GM23248 (cell line): ENCODE measurements around the gene PROSER1. TPM values are rescaled to one million over a fixed set of nuclear protein-coding genes. Genes with fewer than 3 reads are reported as not detected.

Experiments
- DNase-seq: peaks from one replicate; pipeline ENCODE4 v3.0.0-alpha.2; 2015
- H2AFZ ChIP-seq: fragments of 200-600 bp; sonication (generic); 2 replicates; pipeline ENCODE4 v1.6.1; 2016; ENCODE audit warnings: antibody characterized with exemption
- H3F3A ChIP-seq: fragments of 200-600 bp; sonication (generic); 2 replicates; pipeline ENCODE4 v1.6.1; 2016; ENCODE audit warnings: mild to moderate bottlenecking, antibody characterized with exemption, mixed run types; ENCODE audit not compliant: insufficient read depth
- H3K27ac ChIP-seq: fragments of 200-600 bp; sonication (generic); 2 replicates; pipeline ENCODE4 v1.5.1; 2016; ENCODE audit warnings: mild to moderate bottlenecking
- H3K27me3 ChIP-seq: fragments of 200-600 bp; sonication (generic); replicated peaks from 2 replicates; pipeline ENCODE4 v1.6.1; 2016; ENCODE audit warnings: mild to moderate bottlenecking; ENCODE audit not compliant: insufficient read depth
- H3K36me3 ChIP-seq: fragments of 200-600 bp; sonication (generic); 2 replicates; pipeline ENCODE4 v1.6.1; 2016; ENCODE audit warnings: low read depth, mild to moderate bottlenecking
- H3K4me1 ChIP-seq: fragments of 200-600 bp; sonication (generic); 2 replicates; pipeline ENCODE4 v1.6.1; 2016; ENCODE audit warnings: mild to moderate bottlenecking; ENCODE audit not compliant: insufficient read depth
- H3K4me2 ChIP-seq: fragments of 200-600 bp; sonication (generic); one replicate; pipeline ENCODE4 v1.6.1; 2016; ENCODE audit warnings: mild to moderate bottlenecking; ENCODE audit not compliant: unreplicated experiment
- H3K4me3 ChIP-seq: fragments of 200-600 bp; sonication (generic); 2 replicates; pipeline ENCODE4 v1.5.1; 2016; ENCODE audit warnings: mild to moderate bottlenecking
- H3K79me2 ChIP-seq: fragments of 200-600 bp; sonication (generic); 2 replicates; pipeline ENCODE4 v1.6.1; 2016; ENCODE audit warnings: mild to moderate bottlenecking; ENCODE audit not compliant: insufficient read depth
- H3K9ac ChIP-seq: fragments of 200-600 bp; sonication (generic); 2 replicates; pipeline ENCODE4 v1.6.1; 2016; ENCODE audit warnings: mild to moderate bottlenecking
- H3K9me2 ChIP-seq: fragments of 200-600 bp; sonication (generic); 2 replicates; pipeline ENCODE4 v1.6.1; 2016; ENCODE audit warnings: mixed run types, mild to moderate bottlenecking, moderate library complexity; ENCODE audit not compliant: insufficient read depth
- H3K9me3 ChIP-seq: fragments of 200-600 bp; sonication (generic); one replicate; pipeline ENCODE4 v1.6.1; 2017; ENCODE audit warnings: low read depth
- H4K20me1 ChIP-seq: fragments of 200-600 bp; sonication (generic); 2 replicates; pipeline ENCODE4 v1.6.0; 2016; ENCODE audit not compliant: insufficient read depth
- EZH2 ChIP-seq: fragments of 200-600 bp; sonication (generic); IDR thresholded peaks from 2 replicates; pipeline ENCODE4 v1.6.1; 2018; ENCODE audit warnings: antibody characterized with exemption, mild to moderate bottlenecking; ENCODE audit not compliant: insufficient read depth, poor library complexity, severe bottlenecking
- EZH2phosphoT487 ChIP-seq: fragments of 200-600 bp; sonication (generic); IDR thresholded peaks from 2 replicates; pipeline ENCODE4 v1.6.1; 2018; ENCODE audit warnings: antibody characterized with exemption, moderate library complexity, mild to moderate bottlenecking, low read depth; ENCODE audit not compliant: insufficient read depth
- WGBS, 2 experiments: methylation state at CpG; one replicate each; pipeline ENCODE4 v1.1.6; 2015 to 2017; ENCODE audit warnings: low lambda C conversion rate in 2 of 2, low coverage in 1 of 2; ENCODE audit errors: missing lambda C conversion rate in 2 of 2; 5-methylcytosine and 5-hydroxymethylcytosine counted together
- in situ Hi-C: fragments of 300-500 bp; cut with MboI; formaldehyde crosslinking; loops from 2 replicates; pipeline ENCODE4 v1.15.0; 2020
- polyA plus RNA-seq: library from polyadenylated mRNA; unstranded; fragments of >200 nt; fragmentation: Nextera tagmentation; extraction: Ambion mirVana; gene quantifications from 2 replicates; pipeline ENCODE4 v1.2.1, GENCODE V29; 2016
- total RNA-seq: library from RNA; depleted of rRNA; stranded (reverse); fragments of >200 nt; shearing (Covaris generic); gene quantifications from 2 replicates; pipeline ENCODE4 v1.2.3, GENCODE V29; 2014

PROSER1 gene
- total and polyA plus RNA-seq, 2 experiments from 2014 or later: 6.7 to 7.6 TPM

GRCh38 chr13:39062004-39062403 lies 24.1 kb upstream of the PROSER1 start:
- no peaks in the 10 kb centered on the region for H3F3A ChIP-seq
- H3K4me2 ChIP-seq: no peak overlapping the region
- TF ChIP-seq EZH2phosphoT487 (no peak), EZH2 (no peak)
- no peaks in the 10 kb centered on the region for H3K27me3 ChIP-seq
- H3K4me1 ChIP-seq: no peaks in the 10 kb centered on the region
- no peak overlapping the region for H2AFZ ChIP-seq
- no peaks in the 10 kb centered on the region for H3K79me2 ChIP-seq
- no peaks in the 10 kb centered on the region for H3K9me3 ChIP-seq
- H3K4me3 ChIP-seq: no peak overlapping the region
- in situ Hi-C loops: no loop called here
- no peaks in the 10 kb centered on the region for H3K9me2 ChIP-seq
- DNase-seq: no peak
- no peaks in the 10 kb centered on the region for H3K36me3 ChIP-seq
- no peak overlapping the region for H3K27ac ChIP-seq
- 85 to 88% methylated on average over 4 of the region's 4 CpGs for WGBS, 2 experiments
- no peaks in the 10 kb centered on the region for H4K20me1 ChIP-seq
- H3K9ac ChIP-seq: no peak overlapping the region

GRCh38 chr13:39058040-39058439 lies 20.2 kb upstream of the PROSER1 start:
- no peaks in the 10 kb centered on the region for H3F3A ChIP-seq
- no peaks in the 10 kb centered on the region for H3K36me3 ChIP-seq
- no peak for DNase-seq
- H3K27ac ChIP-seq: no peak overlapping the region
- H3K4me2 ChIP-seq: no peak overlapping the region
- TF ChIP-seq EZH2 (no peak), EZH2phosphoT487 (no peak)
- no peak overlapping the region for H3K4me3 ChIP-seq
- H3K27me3 ChIP-seq: no peaks in the 10 kb centered on the region
- H4K20me1 ChIP-seq: no peaks in the 10 kb centered on the region
- H3K79me2 ChIP-seq: no peaks in the 10 kb centered on the region
- no peaks in the 10 kb centered on the region for H3K9me3 ChIP-seq
- in situ Hi-C loops: no loop called here
- H2AFZ ChIP-seq: no peak overlapping the region
- no peaks in the 10 kb centered on the region for H3K4me1 ChIP-seq
- H3K9ac ChIP-seq: no peak overlapping the region
- no peaks in the 10 kb centered on the region for H3K9me2 ChIP-seq

- no peak for DNase-seq
- 100% methylated on average over 1 of the region's 1 CpG for WGBS, 2 experiments
- TF ChIP-seq EZH2: no peak
- TF ChIP-seq EZH2phosphoT487: no peak
- no peaks in the 10 kb centered on the region for H3K36me3 ChIP-seq
- H3K9me3 ChIP-seq: no peaks in the 10 kb centered on the region
- H3K4me2 ChIP-seq: no peak overlapping the region
- no peaks in the 10 kb centered on the region for H3K79me2 ChIP-seq
- H3K9ac ChIP-seq: no peak overlapping the region
- H3K4me1 ChIP-seq: no peaks in the 10 kb centered on the region
- H4K20me1 ChIP-seq: no peaks in the 10 kb centered on the region
- no peak overlapping the region for H3K27ac ChIP-seq
- H2AFZ ChIP-seq: no peak overlapping the region
- no peaks in the 10 kb centered on the region for H3K27me3 ChIP-seq
- H3K9me2 ChIP-seq: no peaks in the 10 kb centered on the region
- in situ Hi-C loops: no loop called here
- H3K4me3 ChIP-seq: no peak overlapping the region
- H3F3A ChIP-seq: no peaks in the 10 kb centered on the region
Observed at GRCh38 chr13:39056018-39056417, 18.1 kb upstream of the PROSER1 start.

GRCh38 chr13:39054112-39054511 lies 16.2 kb upstream of the PROSER1 start:
- WGBS, 2 experiments: 70 to 83% methylated on average over 3 of the region's 3 CpGs
- in situ Hi-C loops: no loop called here

GRCh38 chr13:39052944-39053343 lies 15.1 kb upstream of the PROSER1 start:
- WGBS, 2 experiments: 48 to 57% methylated on average over 6 of the region's 6 CpGs
- no peak for DNase-seq

More at GRCh38 chr13:39054112-39054511, 16.2 kb upstream of the PROSER1 start:
- Histone ChIP-seq H3K9ac (no peak overlapping the region), H4K20me1 (no peaks in the 10 kb centered on the region), H3K9me3 (no peaks in the 10 kb centered on the region), H2AFZ (no peak overlapping the region), H3F3A (no peaks in the 10 kb centered on the region), H3K4me1 (no peaks in the 10 kb centered on the region), H3K4me3 (no peak overlapping the region), H3K79me2 (no peaks in the 10 kb centered on the region), H3K27ac (no peak overlapping the region), H3K27me3 (no peaks in the 10 kb centered on the region), H3K9me2 (no peaks in the 10 kb centered on the region), H3K4me2 (no peak overlapping the region), H3K36me3 (no peaks in the 10 kb centered on the region)
- TF ChIP-seq EZH2phosphoT487 (no peak), EZH2 (no peak)
- no peak for DNase-seq

More at GRCh38 chr13:39052944-39053343, 15.1 kb upstream of the PROSER1 start:
- H3K36me3 ChIP-seq: no peaks in the 10 kb centered on the region
- H3K9ac ChIP-seq: no peak overlapping the region
- no peaks in the 10 kb centered on the region for H3F3A ChIP-seq
- no peak for TF ChIP-seq EZH2
- TF ChIP-seq EZH2phosphoT487: no peak
- no peaks in the 10 kb centered on the region for H3K27me3 ChIP-seq
- H3K79me2 ChIP-seq: no peaks in the 10 kb centered on the region
- no peak overlapping the region for H3K4me2 ChIP-seq
- H3K27ac ChIP-seq: no peak overlapping the region
- no peak overlapping the region for H2AFZ ChIP-seq
- H3K9me3 ChIP-seq: no peaks in the 10 kb centered on the region
- H4K20me1 ChIP-seq: no peaks in the 10 kb centered on the region
- no peaks in the 10 kb centered on the region for H3K4me1 ChIP-seq
- H3K9me2 ChIP-seq: no peaks in the 10 kb centered on the region
- in situ Hi-C loops: no loop called here
- H3K4me3 ChIP-seq: no peak overlapping the region
